Measurements from ENCODE around the gene HLA-F.

Gene HLA-F

GRCh38 chr6:29753309-29753644 is 30.0 kb downstream of the HLA-F start:
- TF ChIP-seq ZNF274 (IDR thresholded peaks at IDR 0.05; ENCODE audit: low read depth, low read length): no peak
- H3K4me3 ChIP-seq (ENCODE audit: low read length): no peak overlapping the region

GRCh38 chr6:29755295-29755871 is 32.1 kb downstream of the HLA-F start:
- no peak overlapping the region for H3K4me3 ChIP-seq (ENCODE audit: low read length)
- no peak for TF ChIP-seq ZNF274 (IDR thresholded peaks at IDR 0.05; ENCODE audit: low read depth, low read length)

- no peak overlapping the region for H3K4me3 ChIP-seq (ENCODE audit: low read length)
- TF ChIP-seq ZNF274 (IDR thresholded peaks at IDR 0.05; ENCODE audit: low read depth, low read length): no peak
Measured at GRCh38 chr6:29757282-29757681, 34.0 kb downstream of the HLA-F start.

GRCh38 chr6:29757701-29758293 is 34.6 kb downstream of the HLA-F start:
- no peak overlapping the region for H3K4me3 ChIP-seq (ENCODE audit: low read length)
- TF ChIP-seq ZNF274 (IDR thresholded peaks at IDR 0.05; ENCODE audit: low read depth, low read length): no peak

GRCh38 chr6:29758761-29759160 is 35.5 kb downstream of the HLA-F start:
- H3K4me3 ChIP-seq (ENCODE audit: low read length): no peak overlapping the region
- no peak for TF ChIP-seq ZNF274 (IDR thresholded peaks at IDR 0.05; ENCODE audit: low read depth, low read length)

GRCh38 chr6:29759457-29759856 is 36.2 kb downstream of the HLA-F start:
- no peak overlapping the region for H3K4me3 ChIP-seq (ENCODE audit: low read length)
- no peak for TF ChIP-seq ZNF274 (IDR thresholded peaks at IDR 0.05; ENCODE audit: low read depth, low read length)

- no peak for TF ChIP-seq ZNF274 (IDR thresholded peaks at IDR 0.05; ENCODE audit: low read depth, low read length)
- no peak overlapping the region for H3K4me3 ChIP-seq (ENCODE audit: low read length)
Measured at GRCh38 chr6:29760328-29760727, 37.1 kb downstream of the HLA-F start.

GRCh38 chr6:29762051-29762450 is 38.8 kb downstream of the HLA-F start:
- no peak for TF ChIP-seq ZNF274 (IDR thresholded peaks at IDR 0.05; ENCODE audit: low read depth, low read length)
- no peak overlapping the region for H3K4me3 ChIP-seq (ENCODE audit: low read length)

GRCh38 chr6:29762781-29763214 is 39.6 kb downstream of the HLA-F start:
- TF ChIP-seq ZNF274 (IDR thresholded peaks at IDR 0.05; ENCODE audit: low read depth, low read length): no peak
- H3K4me3 ChIP-seq (ENCODE audit: low read length): no peak overlapping the region

GRCh38 chr6:29763491-29764289 is 40.5 kb downstream of the HLA-F start:
- no peak overlapping the region for H3K4me3 ChIP-seq (ENCODE audit: low read length)
- no peak for TF ChIP-seq ZNF274 (IDR thresholded peaks at IDR 0.05; ENCODE audit: low read depth, low read length)

- TF ChIP-seq ZNF274 (IDR thresholded peaks at IDR 0.05; ENCODE audit: low read depth, low read length): no peak
- H3K4me3 ChIP-seq (ENCODE audit: low read length): no peak overlapping the region
Measured at GRCh38 chr6:29764422-29765196, 41.4 kb downstream of the HLA-F start.

GRCh38 chr6:29769336-29769735 is 46.1 kb downstream of the HLA-F start:
- no peak for TF ChIP-seq ZNF274 (IDR thresholded peaks at IDR 0.05; ENCODE audit: low read depth, low read length)

GRCh38 chr6:29770306-29770705 is 47.1 kb downstream of the HLA-F start:
- no peak for TF ChIP-seq ZNF274 (IDR thresholded peaks at IDR 0.05; ENCODE audit: low read depth, low read length)
- no peak overlapping the region for H3K4me3 ChIP-seq (ENCODE audit: low read length)

More at GRCh38 chr6:29769336-29769735, 46.1 kb downstream of the HLA-F start:
- H3K4me3 ChIP-seq (ENCODE audit: low read length): no peak overlapping the region

GRCh38 chr6:29776684-29777083 is 53.5 kb downstream of the HLA-F start:
- TF ChIP-seq ZNF274 (IDR thresholded peaks at IDR 0.05; ENCODE audit: low read depth, low read length): no peak
- no peak overlapping the region for H3K4me3 ChIP-seq (ENCODE audit: low read length)
